Left lobe of liver (tissue), 2 donors: ENCODE data around the gene GRK3. TPM values are rescaled to one million over a fixed set of nuclear protein-coding genes. Genes with fewer than 3 reads are reported as not detected.
"Not testable (repeated sequence)": the region's sequence is repeated elsewhere in the genome, so short reads cannot be mapped to it uniquely, and the experiment has no call there.

Source experiments
- ATAC-seq: fragments of 200-7000 bp; cut with Tn5 transposase; one replicate; pipeline ENCODE4 v1.9.1; 2020; ENCODE audit warnings: mild to moderate bottlenecking, moderate library complexity
- DNase-seq: peaks from one replicate; pipeline ENCODE4 v3.0.0-alpha.2; 2020; ENCODE audit warnings: low spot score
- total RNA-seq: library from RNA; stranded (reverse); gene quantifications from one replicate; pipeline ENCODE4 v1.2.1, GENCODE V29; 2021
- donor health status: DM: no; HTN: no; CAD: no; lungs with moderate emphysema.
- donor health status: DM: no; HTN: yes; CAD: no.

GRK3 gene
- 1.3 TPM for total RNA-seq

GRCh38 chr22:25564320-25564978, at the start of gene GRK3:
Gene GRK3 (plus strand): TSS chr22:25564675. CDS start chr22:25565041, 366 bp downstream.
- peak; percentile 70 for ATAC-seq

DNA sequence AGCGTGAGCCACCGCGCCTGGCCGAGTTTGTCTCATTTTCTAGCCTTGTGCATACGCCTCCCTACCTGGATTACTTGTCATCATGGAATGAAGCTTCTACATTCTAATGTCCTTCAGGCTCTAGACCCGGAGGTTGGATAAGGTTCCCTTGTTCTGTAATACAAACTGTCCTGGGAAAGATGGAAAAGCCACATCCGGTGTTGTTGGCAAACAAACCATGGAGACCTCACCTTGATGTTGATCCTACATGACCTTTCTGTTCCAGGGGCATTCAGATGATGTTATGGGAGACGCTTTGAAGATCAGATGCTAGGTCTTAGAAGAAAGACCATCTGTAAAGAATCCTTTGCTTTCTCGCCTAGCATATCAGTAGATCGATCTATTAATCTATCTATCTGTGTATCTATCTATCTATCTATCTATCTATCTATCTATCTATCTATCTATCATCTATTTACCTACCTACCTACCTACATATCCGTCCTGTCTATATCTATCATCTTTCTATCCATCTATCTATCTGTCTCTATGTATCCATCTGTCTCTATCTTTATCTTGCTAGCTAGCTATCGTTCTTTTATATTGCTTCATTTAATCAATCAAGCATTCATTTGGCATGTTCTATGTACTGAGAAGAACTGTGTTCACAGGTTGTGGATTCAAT, 46.3 kb upstream of the GRK3 start:
- ATAC-seq (no peak), DNase-seq (no peak)

More at GRCh38 chr22:25564320-25564978, at the start of gene GRK3:
- DNase-seq, result peak; percentile 49

DNA sequence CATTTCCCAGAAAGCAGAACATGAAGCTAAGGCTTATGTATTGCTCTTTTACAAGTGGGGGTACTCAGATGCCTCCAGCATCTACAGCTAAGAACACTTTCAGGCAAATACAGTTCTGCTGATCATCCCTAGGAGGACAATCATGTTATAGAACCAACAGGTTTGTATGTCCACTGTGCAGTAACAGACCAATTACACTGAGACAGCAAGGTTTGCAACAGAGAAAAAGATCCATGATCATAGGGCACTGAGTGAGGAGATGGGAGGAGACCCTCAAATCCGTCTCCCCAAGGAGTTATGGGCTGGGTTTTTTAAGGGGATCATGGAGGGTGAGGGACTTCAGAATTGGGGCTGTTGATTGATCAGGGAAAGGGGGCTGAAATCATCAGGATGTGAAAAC, 39.1 kb upstream of the GRK3 start:
- ATAC-seq (no peak), DNase-seq (no peak)

- not testable (repeated sequence) for ATAC-seq, DNase-seq
Observed at GRCh38 chr22:25525804-25526584, 38.5 kb upstream of the GRK3 start.

DNA sequence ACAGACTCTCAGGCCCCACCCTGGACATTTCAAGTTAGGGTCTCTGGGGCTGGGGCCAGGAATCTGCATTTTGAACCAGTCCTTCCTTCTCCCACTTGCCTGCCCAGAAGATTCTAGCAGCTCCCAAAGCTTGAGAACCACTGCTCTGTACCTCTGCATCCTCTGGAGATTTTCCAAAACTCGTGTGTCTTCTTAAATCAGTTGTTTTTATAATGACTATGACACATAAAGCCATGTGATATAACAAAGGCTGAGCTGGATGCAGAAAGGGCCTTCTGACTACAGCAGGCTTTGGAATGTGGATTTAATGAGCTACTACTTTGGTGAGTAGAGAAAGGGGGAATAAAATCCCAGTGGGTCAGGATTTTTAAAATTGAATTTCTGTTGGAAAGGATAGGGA, 37.5 kb upstream of the GRK3 start:
- not testable (repeated sequence) for ATAC-seq, DNase-seq

DNA sequence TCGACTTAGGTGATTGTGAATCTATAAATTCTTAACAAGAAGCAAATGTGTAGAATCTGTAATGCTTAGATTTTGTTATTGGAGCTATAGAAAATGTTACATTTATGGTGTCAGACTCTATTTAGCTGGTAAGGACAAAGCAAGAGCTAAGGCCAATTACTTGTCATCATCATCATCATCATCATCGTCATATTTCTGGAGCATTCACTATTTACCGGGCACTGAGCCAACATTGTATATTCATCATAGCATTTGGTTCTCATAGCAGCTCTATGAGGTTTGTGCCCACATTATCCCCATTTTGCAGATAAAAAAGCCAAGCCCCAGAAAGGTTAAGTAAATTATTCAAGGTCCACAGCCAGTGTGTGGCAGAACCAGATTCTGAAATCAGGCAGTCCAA, 36.4 kb upstream of the GRK3 start:
- ATAC-seq, result not testable (repeated sequence)

GRCh38 chr22:25529059-25529458, 35.4 kb upstream of the GRK3 start:
- not testable (repeated sequence) for ATAC-seq, DNase-seq

More for the DNA sequence above, 36.4 kb upstream of the GRK3 start:
- DNase-seq, result not testable (repeated sequence)

DNA sequence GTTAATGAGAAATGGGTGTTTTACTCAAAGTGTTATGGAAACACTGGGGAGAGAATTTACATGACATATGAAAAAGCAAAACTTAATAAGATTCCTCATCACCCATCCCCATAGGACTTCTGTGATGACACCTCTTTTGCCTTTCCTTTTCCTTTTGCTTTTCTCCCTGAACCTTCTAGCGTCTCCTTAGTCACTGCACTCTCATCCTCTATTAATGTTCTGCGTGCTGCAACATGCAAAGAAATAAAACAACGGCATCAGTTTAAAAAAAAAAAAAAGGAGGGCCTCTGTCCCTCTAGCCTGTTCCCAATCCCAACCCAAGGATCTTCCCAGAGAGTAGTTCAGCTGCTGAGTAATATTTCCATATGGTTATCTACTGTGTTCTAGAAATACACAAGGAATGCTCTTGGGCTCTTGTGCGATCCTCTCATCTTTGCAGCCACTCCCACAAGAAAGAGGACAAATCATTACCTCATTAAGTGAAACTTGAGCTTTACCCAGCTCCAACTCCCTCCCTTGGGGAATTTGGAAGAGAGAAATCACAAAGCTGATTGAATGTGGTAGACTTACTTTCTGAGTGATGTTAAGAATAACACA, 34.8 kb upstream of the GRK3 start:
- not testable (repeated sequence) for ATAC-seq, DNase-seq

DNA sequence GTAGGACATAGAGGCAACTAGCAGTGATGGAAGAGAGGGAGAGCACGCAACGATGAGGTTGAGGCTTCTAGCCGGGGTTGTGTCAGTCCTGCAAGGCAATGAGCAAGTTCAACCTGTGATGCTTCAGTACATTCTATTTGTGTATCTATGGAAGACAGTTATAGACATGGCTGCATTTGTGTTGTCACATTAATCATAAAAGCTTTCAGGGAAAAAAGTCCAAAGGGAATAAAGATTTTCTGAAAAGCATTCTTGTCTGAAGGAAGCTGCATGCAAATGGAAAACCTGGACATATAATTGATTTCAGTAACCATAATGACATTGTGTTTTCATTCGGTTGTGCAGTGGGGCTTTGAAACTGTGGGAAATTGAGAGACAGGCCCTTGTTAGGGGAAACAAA, 32.8 kb upstream of the GRK3 start:
- ATAC-seq, DNase-seq: not testable (repeated sequence)

- no peak for ATAC-seq
Observed at GRCh38 chr22:25534724-25535123, 29.8 kb upstream of the GRK3 start.

GRCh38 chr22:25536589-25536988, 27.9 kb upstream of the GRK3 start:
- no peak for DNase-seq
- no peak for ATAC-seq

More at GRCh38 chr22:25534724-25535123, 29.8 kb upstream of the GRK3 start:
- no peak for DNase-seq

DNA sequence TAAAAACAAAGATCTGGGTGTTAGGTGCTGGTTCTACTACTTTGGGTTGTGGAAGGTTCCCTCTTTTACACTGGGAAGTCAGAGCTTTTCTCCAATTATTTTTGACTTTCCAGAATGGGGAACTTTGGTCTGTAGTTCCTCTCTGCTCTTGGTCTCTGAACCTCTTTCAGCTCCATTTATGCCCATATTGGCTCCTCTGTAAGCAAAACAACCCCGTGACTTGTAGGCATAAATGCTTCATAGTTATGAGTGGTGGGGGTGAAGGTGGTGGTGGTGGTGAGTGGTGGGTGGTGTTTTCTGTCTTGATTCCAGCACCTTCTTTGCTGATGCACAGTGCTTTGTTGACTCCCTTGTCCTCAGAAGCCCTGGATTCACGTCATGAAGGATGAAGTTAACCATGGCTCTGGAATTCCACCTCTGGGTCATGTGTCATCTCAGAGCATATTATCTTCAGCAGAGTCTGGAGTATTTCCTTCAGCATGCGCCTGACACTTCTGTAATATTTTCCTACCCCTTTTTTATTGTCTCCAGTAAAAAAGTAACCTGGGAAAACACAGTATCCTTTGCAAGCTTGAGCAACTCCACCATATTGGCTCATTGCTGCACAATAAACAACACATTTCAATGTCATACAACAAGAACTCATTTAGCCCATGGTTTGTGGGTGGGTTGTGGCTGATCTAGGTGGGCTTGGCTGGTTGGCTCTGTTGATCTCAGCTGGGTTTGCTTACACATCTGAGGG, 24.1 kb upstream of the GRK3 start:
- DNase-seq, result no peak
- no peak for ATAC-seq

GRCh38 chr22:25540908-25541660, 23.4 kb upstream of the GRK3 start:
- peak; percentile 17 for ATAC-seq
- DNase-seq, result no peak

- DNase-seq (no peak), ATAC-seq (no peak)
Observed at GRCh38 chr22:25542191-25542590, 22.3 kb upstream of the GRK3 start.

DNA sequence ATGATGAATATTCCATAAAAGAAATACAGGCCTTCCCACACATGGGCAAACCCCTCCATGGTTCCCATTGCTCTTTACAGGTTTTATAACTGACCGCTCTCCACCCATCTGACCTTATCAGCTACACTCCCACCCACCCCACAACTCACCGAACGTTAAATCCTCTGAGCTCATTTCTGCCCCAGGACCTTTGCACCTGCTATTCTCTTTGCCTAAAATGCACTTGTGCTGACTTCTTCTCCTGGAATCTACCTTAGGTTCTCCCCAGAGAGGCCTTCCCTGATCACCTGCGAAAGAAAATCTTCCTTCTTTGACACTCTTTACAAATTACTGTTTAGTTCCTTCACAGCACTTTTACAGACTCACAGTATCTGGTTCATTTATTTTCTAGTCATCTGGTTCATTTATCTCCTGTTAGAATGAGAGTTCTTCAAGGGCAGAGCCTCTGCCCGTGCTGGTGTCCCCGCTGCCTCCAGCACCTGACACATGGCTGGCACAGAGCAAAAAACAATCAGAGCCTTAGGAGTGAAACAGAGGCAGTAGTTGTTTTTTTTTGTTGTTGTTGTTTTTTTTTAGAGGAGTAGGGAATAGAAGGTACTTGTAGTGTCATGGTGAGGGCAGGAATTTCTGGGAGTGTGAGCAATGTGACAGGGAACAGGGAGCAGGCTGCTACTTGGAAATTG, 21.6 kb upstream of the GRK3 start:
- no peak for ATAC-seq
- no peak for DNase-seq

DNA sequence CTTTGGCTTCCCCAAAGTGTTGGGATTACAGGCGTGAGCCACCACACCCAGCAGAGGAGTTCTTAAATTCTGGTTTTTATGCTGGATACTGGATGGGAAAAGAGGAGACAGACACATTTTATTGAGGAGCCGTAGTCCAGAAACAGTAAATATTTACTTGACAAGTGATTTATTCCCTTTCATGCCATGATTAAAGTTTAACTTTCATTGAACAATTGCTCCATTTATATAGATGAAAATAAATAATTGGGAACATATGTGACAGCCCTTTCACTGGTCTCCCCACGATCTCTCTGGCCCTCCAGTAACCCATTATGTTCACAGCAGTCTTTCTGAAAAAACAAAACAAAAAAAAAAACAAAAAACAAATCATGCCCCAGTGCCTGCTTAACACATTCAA, 19.3 kb upstream of the GRK3 start:
- no peak for ATAC-seq
- DNase-seq, result no peak

DNA sequence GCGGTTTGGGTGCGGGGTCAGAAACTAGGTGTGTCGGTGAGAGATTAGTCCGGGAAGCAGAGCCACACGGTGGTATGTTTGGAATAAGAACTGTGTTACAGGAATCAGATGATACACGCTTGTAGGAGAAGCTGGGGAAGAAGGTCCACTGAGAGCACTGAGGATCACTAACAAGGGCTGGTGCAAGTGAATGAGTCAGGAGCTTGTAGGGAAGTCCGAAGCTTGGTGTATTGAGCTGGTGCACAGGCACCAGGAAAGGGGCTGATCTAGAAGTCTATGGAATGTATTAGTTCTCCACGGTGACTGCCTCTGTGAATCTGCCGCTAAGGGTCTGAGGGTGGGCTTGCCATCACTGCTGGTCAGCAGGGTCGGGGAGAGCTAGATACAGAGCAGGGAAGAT, 18.8 kb upstream of the GRK3 start:
- DNase-seq (no peak), ATAC-seq (no peak)

DNA sequence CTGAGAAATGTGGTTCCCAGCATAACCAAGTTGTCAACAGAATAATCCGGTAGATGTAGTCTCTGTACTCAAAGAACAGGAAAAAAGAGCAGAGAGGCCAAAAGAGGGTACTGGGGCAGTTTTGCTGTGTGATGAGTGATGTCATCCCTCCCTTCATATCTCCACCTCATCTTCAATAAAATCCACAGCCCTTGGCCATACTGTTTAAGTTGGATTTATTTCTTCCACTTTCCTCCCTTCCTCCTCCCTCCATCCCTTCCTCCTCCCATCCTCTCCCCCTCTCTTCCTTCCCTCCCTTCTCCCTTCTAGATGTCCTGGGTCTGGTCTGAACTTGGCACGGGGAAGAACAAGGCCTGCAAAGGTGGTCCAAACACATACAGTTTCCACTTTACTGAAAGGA, 18.2 kb upstream of the GRK3 start:
- no peak for DNase-seq
- no peak for ATAC-seq

- peak; percentile 36 for ATAC-seq
- no peak for DNase-seq
Observed at GRCh38 chr22:25546751-25547150, 17.7 kb upstream of the GRK3 start.
